SK-N-MC (cell line): ENCODE data around the gene TJP1.

Source experiments
- EZH2 ChIP-seq: fragments of 200-600 bp; sonication (generic); IDR thresholded peaks from one replicate; pipeline ENCODE4 v1.6.1; 2017; ENCODE audit warnings: antibody characterized with exemption
- FOXP2 ChIP-seq: optimal IDR thresholded peaks from 2 replicates; pipeline ENCODE3; 2011; ENCODE audit warnings: mild to moderate bottlenecking, moderate library complexity; ENCODE audit not compliant: insufficient read depth; ENCODE audit errors: extremely low read length, control extremely low read depth
- POLR2AphosphoS5 ChIP-seq: IDR thresholded peaks from 2 replicates; pipeline ENCODE4 v1.6.1; 2012; ENCODE audit warnings: mild to moderate bottlenecking, low read depth, low read length, borderline replicate concordance

- TF ChIP-seq EZH2 (no peak), POLR2AphosphoS5 (no peak), FOXP2 (no peak)
Observed at GRCh38 chr15:29711531-29711930, 110.7 kb downstream of the TJP1 start.
